Left lung (tissue), 10 donors: ENCODE data around the gene STK39. TPM values are rescaled to one million over a fixed set of nuclear protein-coding genes. Genes with fewer than 3 reads are reported as not detected.

Experiments
- ATAC-seq: fragments of 200-7000 bp; cut with Tn5 transposase; one replicate; pipeline ENCODE4 v1.9.1; 2020; ENCODE audit warnings: moderate library complexity
- DNase-seq, 4 donors: peaks; one replicate each; pipeline ENCODE4 v3.0.0-alpha.2; 2013 to 2020
- H3K27ac ChIP-seq, 2 donors: fragments of 200-600 bp; sonication (generic) in 1 of 2; one replicate each; pipeline versions ENCODE4 v1.5.0 to v1.8.0; 2020 to 2021
- H3K27me3 ChIP-seq, 2 donors: fragments of 200-600 bp; sonication (generic) in 1 of 2; one replicate each; pipeline versions ENCODE4 v1.5.0 to v1.8.0; 2020 to 2021
- H3K36me3 ChIP-seq, 2 donors: fragments of 200-600 bp; sonication (generic) in 1 of 2; one replicate each; pipeline versions ENCODE4 v1.5.0 to v1.8.0; 2020 to 2021
- H3K4me1 ChIP-seq, 2 donors: fragments of 200-600 bp; one replicate each; pipeline ENCODE4 v1.8.0; 2021
- H3K4me3 ChIP-seq, 2 donors: fragments of 200-600 bp; sonication (generic) in 1 of 2; one replicate each; pipeline versions ENCODE4 v1.5.0 to v1.8.0; 2020 to 2021; ENCODE audit warnings: mild to moderate bottlenecking in 1 of 2
- H3K9me3 ChIP-seq, 2 donors: fragments of 200-600 bp; sonication (generic) in 1 of 2; one replicate each; pipeline versions ENCODE4 v1.5.0 to v1.8.0; 2020 to 2021
- intact Hi-C, 2 donors: fragments of 100-400 bp; cut with DNase I; formaldehyde crosslinking; loops; one replicate each; pipeline versions ENCODE4 v1.11.2 to v1.14.2; 2022
- polyA plus RNA-seq, 6 donors: library from polyadenylated mRNA; unstranded; fragments of 120-200 nt; gene quantifications; one replicate each; pipeline ENCODE4 v1.2.1, GENCODE V29; 2013; ENCODE audit not compliant: insufficient read length in 6 of 6
- total RNA-seq, 2 donors: library from RNA; stranded (reverse); fragmentation: NEBNext Ultra II Directional; extraction: Animal tissue kit (Norgen Biotek cat#: 25700); gene quantifications; one replicate each; pipeline ENCODE4 v1.2.1, GENCODE V29; 2021
- TF ChIP-seq, protein P1 (sequence below), 2 donors: fragments of 200-600 bp; sonication (generic) in 1 of 2; IDR thresholded peaks; one replicate each; pipeline versions ENCODE4 v1.5.0 to v1.8.0; 2021; ENCODE audit warnings: antibody characterized with exemption in 2 of 2
- donor health status: DM: no; HTN: yes; CAD: no.
- donor health status: DM: no; HTN: no; CAD: no.

STK39 gene
- total and polyA plus RNA-seq, 8 donors = 15.7 to 31.3 (median 27.0) TPM

DNA sequence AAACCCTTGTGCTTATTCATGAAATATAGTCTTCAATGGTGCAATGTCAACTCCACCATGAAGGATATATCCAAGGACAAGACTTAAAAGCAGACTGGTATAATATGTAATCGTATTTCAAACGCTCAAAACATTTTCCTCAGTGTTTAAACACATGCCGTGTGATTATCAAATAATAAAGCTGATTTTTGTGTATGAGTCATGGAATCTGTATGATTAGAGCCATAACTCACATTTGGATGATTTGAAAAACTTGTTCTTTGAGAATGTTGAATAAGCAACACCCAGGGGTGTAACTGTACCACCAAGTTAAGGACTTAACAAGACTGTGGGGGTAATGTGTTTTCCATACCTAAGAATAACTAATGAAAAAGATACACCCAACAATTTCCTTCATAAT is 215.3 kb downstream of the STK39 start:
- H3K27me3 ChIP-seq = no peaks in the 10 kb centered on the region
- DNase-seq (no peak), ATAC-seq (no peak)
- H3K9me3 ChIP-seq = no peaks in the 10 kb centered on the region
- H3K4me3 ChIP-seq = no peak overlapping the region
- intact Hi-C loops = no loop called here
- H3K36me3 ChIP-seq = no peaks in the 10 kb centered on the region
- TF ChIP-seq, protein P1, sequence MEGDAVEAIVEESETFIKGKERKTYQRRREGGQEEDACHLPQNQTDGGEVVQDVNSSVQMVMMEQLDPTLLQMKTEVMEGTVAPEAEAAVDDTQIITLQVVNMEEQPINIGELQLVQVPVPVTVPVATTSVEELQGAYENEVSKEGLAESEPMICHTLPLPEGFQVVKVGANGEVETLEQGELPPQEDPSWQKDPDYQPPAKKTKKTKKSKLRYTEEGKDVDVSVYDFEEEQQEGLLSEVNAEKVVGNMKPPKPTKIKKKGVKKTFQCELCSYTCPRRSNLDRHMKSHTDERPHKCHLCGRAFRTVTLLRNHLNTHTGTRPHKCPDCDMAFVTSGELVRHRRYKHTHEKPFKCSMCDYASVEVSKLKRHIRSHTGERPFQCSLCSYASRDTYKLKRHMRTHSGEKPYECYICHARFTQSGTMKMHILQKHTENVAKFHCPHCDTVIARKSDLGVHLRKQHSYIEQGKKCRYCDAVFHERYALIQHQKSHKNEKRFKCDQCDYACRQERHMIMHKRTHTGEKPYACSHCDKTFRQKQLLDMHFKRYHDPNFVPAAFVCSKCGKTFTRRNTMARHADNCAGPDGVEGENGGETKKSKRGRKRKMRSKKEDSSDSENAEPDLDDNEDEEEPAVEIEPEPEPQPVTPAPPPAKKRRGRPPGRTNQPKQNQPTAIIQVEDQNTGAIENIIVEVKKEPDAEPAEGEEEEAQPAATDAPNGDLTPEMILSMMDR (IDR thresholded peaks at IDR 0.05) = no peak
- H3K27ac ChIP-seq = no peak overlapping the region
- no peaks in the 10 kb centered on the region for H3K4me1 ChIP-seq

DNA sequence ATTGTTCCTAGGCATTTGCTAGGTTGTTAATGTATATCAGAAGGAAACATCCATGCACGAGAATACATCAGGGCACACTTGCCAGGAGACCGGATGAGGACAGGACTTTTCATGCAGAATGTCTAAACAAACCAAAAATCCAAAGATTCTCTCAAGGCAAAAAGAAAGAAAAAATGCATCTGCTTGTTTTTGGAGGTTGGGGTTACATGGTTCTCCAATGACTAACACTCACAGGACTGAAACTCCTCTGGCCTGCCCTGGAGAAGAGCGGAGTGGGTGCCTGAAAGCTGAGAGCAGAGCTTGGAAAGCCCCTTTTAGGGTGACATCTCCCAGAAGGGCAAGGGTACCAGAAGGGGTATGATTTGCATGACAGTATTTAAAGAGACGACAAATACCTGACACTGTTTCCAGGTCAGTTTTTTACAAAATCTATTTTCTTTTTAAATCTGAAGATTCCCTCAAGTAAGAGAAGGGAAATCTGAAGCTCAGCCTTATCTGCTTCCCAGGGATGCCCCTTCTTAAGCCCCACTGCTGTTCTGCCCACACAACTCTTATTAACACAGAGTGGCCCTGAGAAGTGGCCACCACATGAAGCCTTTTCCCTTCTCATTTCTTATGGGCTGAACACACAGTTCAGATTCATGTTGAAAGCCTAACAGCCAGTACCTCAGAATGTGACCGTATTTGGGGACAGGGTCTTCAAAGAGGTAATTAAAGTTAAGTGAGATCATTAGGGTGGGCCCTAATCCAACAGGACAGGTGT is 216.4 kb downstream of the STK39 start:
- Histone ChIP-seq H3K27ac (no peak overlapping the region), H3K9me3 (no peaks in the 10 kb centered on the region), H3K36me3 (no peaks in the 10 kb centered on the region), H3K27me3 (no peaks in the 10 kb centered on the region), H3K4me1 (no peaks in the 10 kb centered on the region), H3K4me3 (no peak overlapping the region)
- intact Hi-C loops = no loop called here
- TF ChIP-seq, protein P1 (IDR thresholded peaks at IDR 0.05) = no peak
- DNase-seq (no peak), ATAC-seq (no peak)

DNA sequence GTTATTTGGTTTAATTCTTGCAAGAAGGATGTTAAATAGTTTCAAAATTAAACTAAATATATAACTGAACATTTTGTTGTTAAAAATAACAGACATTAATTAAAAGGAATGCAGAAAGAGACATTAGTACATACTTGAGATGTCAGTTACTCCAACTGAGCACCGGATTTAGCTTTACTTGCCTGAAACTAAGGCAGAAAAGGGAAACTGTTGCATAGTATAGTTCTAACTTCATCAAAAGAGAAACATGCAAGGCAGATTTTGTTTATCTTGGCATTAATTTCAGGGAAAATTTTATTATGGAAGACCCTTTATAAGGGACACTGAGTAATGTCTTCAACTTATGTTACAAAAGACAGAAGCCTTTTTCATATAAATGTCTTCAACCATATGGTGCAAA is 218.3 kb downstream of the STK39 start:
- no peak overlapping the region for H3K4me3 ChIP-seq
- TF ChIP-seq, protein P1 (IDR thresholded peaks at IDR 0.05) = no peak
- H3K27me3 ChIP-seq = no peaks in the 10 kb centered on the region
- no peak overlapping the region for H3K27ac ChIP-seq
- H3K9me3 ChIP-seq = no peaks in the 10 kb centered on the region
- no peaks in the 10 kb centered on the region for H3K4me1 ChIP-seq
- no peak for ATAC-seq
- H3K36me3 ChIP-seq = no peaks in the 10 kb centered on the region
- intact Hi-C loops = no loop called here
- DNase-seq = no peak

DNA sequence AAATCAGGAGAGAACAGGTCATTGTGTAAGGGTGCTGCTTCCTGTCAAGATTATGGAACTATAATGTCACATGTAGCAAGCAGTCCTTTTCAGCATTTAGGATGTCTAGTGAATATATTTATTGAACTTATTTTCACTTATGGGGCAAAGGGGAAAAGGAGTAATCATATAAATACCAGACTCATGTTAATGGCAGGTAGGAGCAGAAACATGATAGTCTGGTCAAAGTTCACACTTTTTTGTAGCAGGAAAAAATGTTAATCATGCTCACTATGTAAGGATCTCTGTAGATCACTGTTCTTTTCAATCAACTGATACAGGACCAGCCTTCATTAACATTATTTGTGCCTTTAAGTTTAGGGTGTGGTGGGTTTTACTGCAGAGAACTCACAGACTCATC is 219.0 kb downstream of the STK39 start:
- intact Hi-C loops = no loop called here
- Histone ChIP-seq H3K4me3 (no peak overlapping the region), H3K4me1 (no peaks in the 10 kb centered on the region), H3K27ac (no peak overlapping the region), H3K36me3 (no peaks in the 10 kb centered on the region), H3K9me3 (no peaks in the 10 kb centered on the region), H3K27me3 (no peaks in the 10 kb centered on the region)
- no peak for ATAC-seq
- no peak for DNase-seq
- TF ChIP-seq, protein P1 (IDR thresholded peaks at IDR 0.05) = no peak

DNA sequence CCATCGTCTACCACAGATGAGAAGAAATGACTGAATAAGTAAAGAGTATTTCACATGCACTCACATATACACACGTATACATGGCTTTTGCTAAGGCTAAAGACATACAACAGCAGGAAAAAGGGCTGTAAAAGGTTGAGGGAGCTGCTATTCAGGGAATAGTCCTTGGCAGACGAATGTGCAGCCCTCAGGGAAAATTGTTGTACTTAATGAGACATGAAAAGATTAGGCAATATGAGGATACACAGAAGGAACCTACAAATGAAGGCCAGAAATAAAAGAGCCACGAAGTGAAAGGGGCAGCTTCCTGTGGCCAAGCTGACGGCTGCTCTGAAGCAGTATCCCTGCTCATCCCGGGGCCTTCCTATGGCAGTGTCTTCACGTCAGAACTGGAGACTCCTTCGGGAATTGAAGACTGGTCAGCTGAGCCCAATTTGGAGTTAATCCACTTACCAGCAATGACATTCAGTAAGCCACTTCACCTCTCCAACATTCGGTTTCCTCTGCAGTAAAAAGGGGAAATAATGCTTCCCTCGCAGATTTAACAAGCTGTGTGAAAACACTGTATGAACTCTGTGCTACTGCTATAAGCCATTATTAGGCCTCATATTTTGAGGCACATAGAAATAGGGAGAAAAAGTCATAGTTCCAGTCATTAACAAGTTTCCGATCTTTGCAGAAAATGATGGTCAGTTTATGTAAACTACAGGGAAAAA is 221.8 kb downstream of the STK39 start:
- DNase-seq (peak in 1 of 4 donors; percentile 12), ATAC-seq (no peak)
- Histone ChIP-seq H3K4me3 (no peak overlapping the region), H3K27me3 (no peaks in the 10 kb centered on the region), H3K36me3 (no peaks in the 10 kb centered on the region), H3K9me3 (no peaks in the 10 kb centered on the region), H3K27ac (no peak overlapping the region), H3K4me1 (no peaks in the 10 kb centered on the region)
- intact Hi-C loops = no loop called here
- TF ChIP-seq, protein P1 (IDR thresholded peaks at IDR 0.05) = no peak
